Mucosa of descending colon (tissue), 3 donors: Measurements from ENCODE around the gene HECTD3. TPM values are rescaled to one million over a fixed set of nuclear protein-coding genes. Genes with fewer than 3 reads are reported as not detected.
A peak's percentile ranks its signal among the peaks of the same experiment; 100 is the strongest.
"Not testable (repeated sequence)": the region's sequence is repeated elsewhere in the genome, so short reads cannot be mapped to it uniquely, and the experiment has no call there.

Experiments used
- ATAC-seq: fragments of 200-7000 bp; cut with Tn5 transposase; one replicate; pipeline ENCODE4 v1.9.1; 2020; ENCODE audit warnings: mild to moderate bottlenecking, moderate library complexity
- DNase-seq, 3 donors: peaks; one replicate each; pipeline ENCODE4 v3.0.0-alpha.2; 2020
- H3K36me3 ChIP-seq: fragments of 200-600 bp; one replicate; pipeline ENCODE4 v1.8.0; 2021; ENCODE audit warnings: low read depth, mild to moderate bottlenecking
- H3K4me1 ChIP-seq: fragments of 200-600 bp; one replicate; pipeline ENCODE4 v1.8.0; 2021; ENCODE audit warnings: low read depth, mild to moderate bottlenecking
- H3K4me3 ChIP-seq: fragments of 200-600 bp; one replicate; pipeline ENCODE4 v1.8.0; 2021; ENCODE audit warnings: mild to moderate bottlenecking
- H3K9me3 ChIP-seq: fragments of 200-600 bp; one replicate; pipeline ENCODE4 v1.8.0; 2021; ENCODE audit warnings: mild to moderate bottlenecking
- CTCF ChIP-seq: fragments of 200-600 bp; IDR thresholded peaks from one replicate; pipeline ENCODE4 v1.8.0; 2022; ENCODE audit warnings: antibody characterized with exemption, mild to moderate bottlenecking
- intact Hi-C, 2 donors: fragments of 100-400 bp; cut with DNase I in 1 of 2; cut with micrococcal nuclease in 1 of 2; formaldehyde crosslinking; loops; one replicate each; pipeline versions ENCODE4 v1.11.0 to v1.11.1; 2022; cut with DNase I, micrococcal nuclease
- total RNA-seq, 3 donors: library from RNA; stranded (reverse); fragmentation: NEBNext Ultra II Directional in 2 of 3; extraction: Animal tissue kit (Norgen Biotek cat#: 25700) in 2 of 3; gene quantifications; one replicate each; pipeline versions ENCODE4 v1.2.1 to v1.2.4, GENCODE V29; 2021 to 2023
- donor health status: DM: no; HTN: no; CAD: no; lungs with moderate emphysema.
- donor health status: DM: no; HTN: no; CAD: no.
- donor health status: DM: no; HTN: yes; CAD: no.

Gene HECTD3
- total RNA-seq, 3 donors from 2014 or later, result 78.0 to 143 (median 108) TPM

GRCh38 chr1:44999232-44999631, 11.9 kb downstream of the HECTD3 start:
- no peak for TF ChIP-seq CTCF

GRCh38 chr1:44995467-44996238, 15.5 kb downstream of the HECTD3 start:
- Histone ChIP-seq H3K36me3 (no peaks in the 10 kb centered on the region), H3K9me3 (no peaks in the 10 kb centered on the region), H3K4me3 (no peak overlapping the region), H3K4me1 (no peaks in the 10 kb centered on the region)
- intact Hi-C loops, result no loop called here
- no peak for DNase-seq
- no peak for TF ChIP-seq CTCF
- no peak for ATAC-seq

More at GRCh38 chr1:44999232-44999631, 11.9 kb downstream of the HECTD3 start:
- Histone ChIP-seq H3K9me3 (no peaks in the 10 kb centered on the region), H3K4me3 (no peak overlapping the region), H3K4me1 (no peaks in the 10 kb centered on the region), H3K36me3 (peaks cover 11% of the 10 kb centered on the region)
- intact Hi-C loops, result no loop called here
- no peak for DNase-seq
- ATAC-seq, result no peak

GRCh38 chr1:44994309-44994898, 16.7 kb downstream of the HECTD3 start:
- no peak for TF ChIP-seq CTCF
- no peaks in the 10 kb centered on the region for H3K9me3 ChIP-seq

GRCh38 chr1:44988531-44989156, 22.5 kb downstream of the HECTD3 start:
- TF ChIP-seq CTCF, result no peak
- Histone ChIP-seq H3K4me3 (no peak overlapping the region), H3K9me3 (no peaks in the 10 kb centered on the region), H3K36me3 (no peaks in the 10 kb centered on the region), H3K4me1 (peaks cover 7% of the 10 kb centered on the region)
- no peak for DNase-seq
- no peak for ATAC-seq
- intact Hi-C loops, result no loop called here

More at GRCh38 chr1:44994309-44994898, 16.7 kb downstream of the HECTD3 start:
- H3K4me1 ChIP-seq, result no peaks in the 10 kb centered on the region
- DNase-seq (no peak), ATAC-seq (no peak)
- no peak overlapping the region for H3K4me3 ChIP-seq
- intact Hi-C loops, result no loop called here
- no peaks in the 10 kb centered on the region for H3K36me3 ChIP-seq

- ATAC-seq (peak; percentile 23), DNase-seq (no peak)
- peaks cover 7% of the 10 kb centered on the region for H3K4me1 ChIP-seq
- TF ChIP-seq CTCF, result no peak
- no peaks in the 10 kb centered on the region for H3K9me3 ChIP-seq
- no peaks in the 10 kb centered on the region for H3K36me3 ChIP-seq
- intact Hi-C loops, result no loop called here
- peak overlapping the region; percentile 41 for H3K4me3 ChIP-seq
Observed at GRCh38 chr1:44985747-44986359, 25.3 kb downstream of the HECTD3 start.

- DNase-seq, ATAC-seq, intact Hi-C loops, H3K4me3 ChIP-seq, H3K4me1 ChIP-seq, H3K36me3 ChIP-seq, H3K9me3 ChIP-seq: not testable (repeated sequence)
Observed at GRCh38 chr1:44977372-44977771, 33.8 kb downstream of the HECTD3 start.
